ENCODE results near the gene HOXB5. TPM values are rescaled to one million over a fixed set of nuclear protein-coding genes. Genes with fewer than 3 reads are reported as not detected.
A peak's percentile ranks its signal among the peaks of the same experiment; 100 is the strongest.

The HOXB5 gene
- polyA plus RNA-seq, 1 experiment, result not detected

DNA sequence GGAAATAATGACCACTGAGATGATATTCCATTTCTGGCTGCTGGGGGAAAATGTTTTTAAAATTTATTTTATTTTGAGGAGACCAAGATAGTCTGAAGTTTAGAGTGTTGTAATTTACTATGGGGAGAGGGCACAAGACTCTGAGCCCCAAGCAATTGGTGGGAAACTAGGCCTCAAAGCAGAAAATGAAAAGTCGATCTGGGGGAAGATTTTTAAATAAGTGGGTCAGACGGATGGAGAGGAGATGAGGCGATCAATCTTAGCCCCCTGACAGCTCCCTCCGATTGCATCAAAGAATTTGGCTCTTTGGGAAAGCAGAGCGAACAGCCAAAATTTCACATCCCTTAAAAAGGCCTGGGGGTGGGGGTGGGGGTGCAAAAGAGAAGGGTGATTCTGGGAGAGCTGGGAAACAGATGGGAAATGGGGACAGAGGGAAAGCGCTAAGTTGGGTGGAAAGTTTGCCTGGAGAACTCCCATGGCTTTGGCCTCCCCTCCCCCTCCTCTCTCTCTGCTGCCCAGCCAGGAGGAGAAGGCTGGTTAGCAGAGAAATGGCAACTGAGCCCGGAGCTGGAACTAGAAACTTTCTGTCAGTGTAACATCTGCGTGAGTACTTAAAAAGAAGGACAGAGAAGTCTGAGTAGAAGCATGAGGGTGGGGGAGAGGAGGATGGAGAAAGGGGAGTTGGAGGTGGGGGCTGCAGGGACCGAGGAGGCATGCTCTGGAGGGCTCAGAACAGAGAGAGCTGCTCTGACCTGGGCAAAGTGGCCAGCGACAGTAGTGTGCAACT, 47.2 kb downstream of the HOXB5 start:
- Histone ChIP-seq H3K36me3 (ENCODE audit: control insufficient read depth, insufficient read depth, low read length) (no peaks in the 10 kb centered on the region), H3K4me3 (ENCODE audit: low read depth, low read length) (no peak overlapping the region), H3K27me3 (ENCODE audit: control insufficient read depth, insufficient read depth, low read length) (peaks cover 16% of the 10 kb centered on the region)
- ChIA-PET POLR2A (no interaction called here), CTCF (interaction anchor here (0.6 to 1.9 kb wide), 2 partner anchors 14 to 16 kb away, joined by 3 read pairs; no protein-coding TSS in a partner anchor)
- DNase-seq (ENCODE audit: low read depth), result no peak
- TF ChIP-seq, protein P1, sequence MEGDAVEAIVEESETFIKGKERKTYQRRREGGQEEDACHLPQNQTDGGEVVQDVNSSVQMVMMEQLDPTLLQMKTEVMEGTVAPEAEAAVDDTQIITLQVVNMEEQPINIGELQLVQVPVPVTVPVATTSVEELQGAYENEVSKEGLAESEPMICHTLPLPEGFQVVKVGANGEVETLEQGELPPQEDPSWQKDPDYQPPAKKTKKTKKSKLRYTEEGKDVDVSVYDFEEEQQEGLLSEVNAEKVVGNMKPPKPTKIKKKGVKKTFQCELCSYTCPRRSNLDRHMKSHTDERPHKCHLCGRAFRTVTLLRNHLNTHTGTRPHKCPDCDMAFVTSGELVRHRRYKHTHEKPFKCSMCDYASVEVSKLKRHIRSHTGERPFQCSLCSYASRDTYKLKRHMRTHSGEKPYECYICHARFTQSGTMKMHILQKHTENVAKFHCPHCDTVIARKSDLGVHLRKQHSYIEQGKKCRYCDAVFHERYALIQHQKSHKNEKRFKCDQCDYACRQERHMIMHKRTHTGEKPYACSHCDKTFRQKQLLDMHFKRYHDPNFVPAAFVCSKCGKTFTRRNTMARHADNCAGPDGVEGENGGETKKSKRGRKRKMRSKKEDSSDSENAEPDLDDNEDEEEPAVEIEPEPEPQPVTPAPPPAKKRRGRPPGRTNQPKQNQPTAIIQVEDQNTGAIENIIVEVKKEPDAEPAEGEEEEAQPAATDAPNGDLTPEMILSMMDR (IDR thresholded peaks at IDR 0.05; ENCODE audit: insufficient read depth, low read depth, low read length), result no peak

GRCh38 chr17:48545539-48545938, 48.0 kb downstream of the HOXB5 start:
- peaks cover 16% of the 10 kb centered on the region for H3K27me3 ChIP-seq (ENCODE audit: control insufficient read depth, insufficient read depth, low read length)
- POLR2A ChIA-PET, result no interaction called here
- CTCF ChIA-PET, result no interaction called here

GRCh38 chr17:48545022-48545375, 48.6 kb downstream of the HOXB5 start, which contains the start of gene HOXB2:
TSS of gene HOXB2 (minus strand) at chr17:48545109. CDS start at chr17:48544911, 198 bp downstream.
- Histone ChIP-seq H3K4me3 (ENCODE audit: low read depth, low read length) (peak within 1 kb of the TSS; percentile 50), H3K27me3 (ENCODE audit: control insufficient read depth, insufficient read depth, low read length) (peaks cover 16% of the 10 kb centered on the region), H3K36me3 (ENCODE audit: control insufficient read depth, insufficient read depth, low read length) (no peaks in the 10 kb centered on the region)
- ChIA-PET POLR2A (no interaction called here), CTCF (no interaction called here)
- TF ChIP-seq, protein P1 (IDR thresholded peaks at IDR 0.05; ENCODE audit: insufficient read depth, low read depth, low read length), result no peak
- DNase-seq (ENCODE audit: low read depth), result no peak

More at GRCh38 chr17:48545539-48545938, 48.0 kb downstream of the HOXB5 start:
- H3K4me3 ChIP-seq (ENCODE audit: low read depth, low read length), result no peak overlapping the region
- DNase-seq (ENCODE audit: low read depth), result no peak
- H3K36me3 ChIP-seq (ENCODE audit: control insufficient read depth, insufficient read depth, low read length), result no peaks in the 10 kb centered on the region
- TF ChIP-seq, protein P1 (IDR thresholded peaks at IDR 0.05; ENCODE audit: insufficient read depth, low read depth, low read length), result no peak

DNA sequence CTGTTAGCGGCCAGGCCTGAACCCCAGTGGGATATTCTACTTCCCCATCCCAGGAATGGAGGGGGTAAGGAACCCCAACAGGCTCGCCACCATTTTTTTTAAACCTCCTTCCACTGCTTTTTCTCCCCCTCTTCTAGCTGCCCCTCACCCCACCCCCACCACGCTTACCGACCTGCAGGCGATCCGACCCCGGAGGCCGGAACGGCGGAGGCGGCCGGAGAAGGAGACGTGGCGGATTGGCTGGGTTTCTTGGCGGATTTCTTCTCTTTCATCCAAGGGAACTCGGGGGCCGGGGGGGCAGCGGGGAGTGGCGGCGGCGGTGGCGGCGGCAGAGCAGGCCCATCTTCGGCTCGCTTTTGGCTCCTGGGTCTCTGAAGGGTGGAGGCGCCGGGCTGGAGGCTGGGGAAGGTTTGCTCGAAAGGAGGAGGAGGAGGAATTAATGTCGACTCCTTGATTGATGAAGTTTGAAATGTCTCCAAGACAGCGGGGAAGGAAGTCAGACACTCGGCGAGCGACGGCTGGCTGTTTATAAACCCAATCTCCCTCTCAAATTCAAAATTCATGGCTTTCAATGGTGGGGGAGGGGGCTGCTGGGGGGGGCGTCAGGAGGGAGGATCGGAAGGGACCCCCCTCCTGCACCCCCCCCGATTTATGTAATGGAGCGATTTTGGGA, 49.1 kb downstream of the HOXB5 start:
- no peak for DNase-seq (ENCODE audit: low read depth)
- POLR2A ChIA-PET, result no interaction called here
- Histone ChIP-seq H3K4me3 (ENCODE audit: low read depth, low read length) (peak overlapping the region; percentile 50), H3K27me3 (ENCODE audit: control insufficient read depth, insufficient read depth, low read length) (peaks cover 16% of the 10 kb centered on the region), H3K36me3 (ENCODE audit: control insufficient read depth, insufficient read depth, low read length) (no peaks in the 10 kb centered on the region)
- CTCF ChIA-PET, result interaction anchor here (0.8 kb wide), 1 partner anchor 52 kb away, joined by 3 read pairs; no protein-coding TSS in a partner anchor
- TF ChIP-seq, protein P1 (IDR thresholded peaks at IDR 0.05; ENCODE audit: insufficient read depth, low read depth, low read length), result no peak

DNA sequence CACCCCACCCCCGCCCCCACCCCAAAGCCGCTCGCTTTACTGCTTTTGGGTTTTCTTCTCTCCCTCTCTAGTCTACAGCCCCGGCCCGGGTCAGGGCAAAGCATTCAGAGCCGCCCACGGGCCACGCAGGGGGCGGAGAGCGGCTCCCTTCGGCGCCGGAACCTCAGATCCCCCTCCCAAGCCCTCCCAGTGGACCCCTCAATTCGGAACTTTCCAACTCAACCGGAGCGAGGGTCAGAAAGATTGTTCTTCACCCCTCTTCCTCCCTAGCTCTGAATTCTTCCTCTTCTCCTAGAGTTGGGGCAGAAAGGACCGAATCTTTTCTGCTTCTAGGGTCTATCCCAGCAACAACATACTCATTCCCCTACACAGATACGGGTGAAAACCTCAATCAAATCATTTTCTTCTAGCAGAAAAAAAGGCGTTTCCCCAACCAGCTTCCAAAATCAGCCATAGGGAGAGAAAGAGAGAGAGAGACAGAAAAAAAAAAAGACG, 49.7 kb downstream of the HOXB5 start:
- POLR2A ChIA-PET, result no interaction called here
- no peak for DNase-seq (ENCODE audit: low read depth)
- CTCF ChIA-PET, result interaction anchor here (0.8 kb wide), 1 partner anchor 52 kb away, joined by 3 read pairs; no protein-coding TSS in a partner anchor
- Histone ChIP-seq H3K4me3 (ENCODE audit: low read depth, low read length) (peak overlapping the region; percentile 50), H3K36me3 (ENCODE audit: control insufficient read depth, insufficient read depth, low read length) (no peaks in the 10 kb centered on the region), H3K27me3 (ENCODE audit: control insufficient read depth, insufficient read depth, low read length) (peaks cover 16% of the 10 kb centered on the region)
- TF ChIP-seq, protein P1 (IDR thresholded peaks at IDR 0.05; ENCODE audit: insufficient read depth, low read depth, low read length), result no peak
